ENCODE results near the gene SOX2.

The SOX2 gene

GRCh38 chr3:181689546-181689945 lies 22.2 kb upstream of the SOX2 start:
- Histone ChIP-seq H3K27ac (replicated peaks; ENCODE audit: low read length) (no peak overlapping the region), H2BK15ac (ENCODE audit: low read length) (no peak overlapping the region), H2BK12ac (ENCODE audit: low read length) (no peak overlapping the region), H2AK5ac (ENCODE audit: low read depth, low read length) (no peak overlapping the region), H2AFZ (ENCODE audit: low read length) (no peak overlapping the region), H3K23ac (ENCODE audit: low read depth, low read length, poor library complexity) (no peak overlapping the region), H2BK5ac (ENCODE audit: low read length) (no peak overlapping the region), H4K8ac (ENCODE audit: low read depth, low read length) (no peak overlapping the region), H3K4me1 (ENCODE audit: control insufficient read depth in 2 of 2, insufficient read depth in 1 of 2, low read depth in 1 of 2, low read length in 2 of 2) (peaks cover 6 to 9% of the 10 kb centered on the region in 2 donors), H3K14ac (ENCODE audit: low read length) (no peak overlapping the region), H3K4ac (ENCODE audit: low read length) (no peak overlapping the region), H3K18ac (ENCODE audit: low read length) (no peak overlapping the region), H4K91ac (ENCODE audit: low read depth, low read length, poor library complexity) (no peak overlapping the region), H3K79me1 (ENCODE audit: low read depth, low read length) (no peaks in the 10 kb centered on the region), H3K36me3 (replicated peaks in 1 of 2; ENCODE audit: control insufficient read depth in 2 of 2, insufficient read depth in 2 of 2, low read length in 2 of 2) (no peaks in the 10 kb centered on the region), H3K9me3 (replicated peaks in 1 of 2; ENCODE audit: control insufficient read depth in 2 of 2, insufficient read depth in 1 of 2, low read depth in 1 of 2, low read length in 2 of 2) (no peaks in the 10 kb centered on the region), H3K27me3 (ENCODE audit: control insufficient read depth in 3 of 3, insufficient read depth in 3 of 3, low read depth in 1 of 3, low read length in 3 of 3) (no peaks in the 10 kb centered on the region), H2BK120ac (ENCODE audit: low read depth, low read length) (no peak overlapping the region), H3K4me2 (ENCODE audit: insufficient read depth, low read length, poor library complexity, severe bottlenecking) (no peak overlapping the region), H3K4me3 (ENCODE audit: low read length in 2 of 2) (no peak overlapping the region), H3K9ac (ENCODE audit: low read depth, low read length, poor library complexity) (no peak overlapping the region)
- no CpG with 5 or more reads among the region's 3 CpGs for WGBS, 2 donors (ENCODE audit: extremely low coverage in 2 of 2, insufficient read length in 2 of 2, insufficient replicate concordance in 1 of 2)
- no peak for DNase-seq (ENCODE audit: low spot score)

- H3K9ac ChIP-seq (ENCODE audit: low read depth, low read length, poor library complexity): no peak overlapping the region
- H2BK12ac ChIP-seq (ENCODE audit: low read length): no peak overlapping the region
- H2BK5ac ChIP-seq (ENCODE audit: low read length): no peak overlapping the region
- no peak overlapping the region for H3K18ac ChIP-seq (ENCODE audit: low read length)
- H2AFZ ChIP-seq (ENCODE audit: low read length): no peak overlapping the region
- H3K23ac ChIP-seq (ENCODE audit: low read depth, low read length, poor library complexity): no peak overlapping the region
- no peak for DNase-seq (ENCODE audit: low spot score)
- H2BK120ac ChIP-seq (ENCODE audit: low read depth, low read length): no peak overlapping the region
- H4K91ac ChIP-seq (ENCODE audit: low read depth, low read length, poor library complexity): no peak overlapping the region
- no peak overlapping the region for H3K4ac ChIP-seq (ENCODE audit: low read length)
- no peaks in the 10 kb centered on the region for H3K27me3 ChIP-seq (ENCODE audit: control insufficient read depth in 3 of 3, insufficient read depth in 3 of 3, low read depth in 1 of 3, low read length in 3 of 3)
- H3K79me1 ChIP-seq (ENCODE audit: low read depth, low read length): no peaks in the 10 kb centered on the region
- no peak overlapping the region for H4K8ac ChIP-seq (ENCODE audit: low read depth, low read length)
- peaks cover 6 to 17% of the 10 kb centered on the region in 2 donors for H3K4me1 ChIP-seq (ENCODE audit: control insufficient read depth in 2 of 2, insufficient read depth in 1 of 2, low read depth in 1 of 2, low read length in 2 of 2)
- H3K4me2 ChIP-seq (ENCODE audit: insufficient read depth, low read length, poor library complexity, severe bottlenecking): no peak overlapping the region
- no CpG with 5 or more reads among the region's 2 CpGs for WGBS, 2 donors (ENCODE audit: extremely low coverage in 2 of 2, insufficient read length in 2 of 2, insufficient replicate concordance in 1 of 2)
- no peak overlapping the region for H3K14ac ChIP-seq (ENCODE audit: low read length)
- H3K27ac ChIP-seq (replicated peaks; ENCODE audit: low read length): no peak overlapping the region
- H2BK15ac ChIP-seq (ENCODE audit: low read length): no peak overlapping the region
- H3K9me3 ChIP-seq (replicated peaks in 1 of 2; ENCODE audit: control insufficient read depth in 2 of 2, insufficient read depth in 1 of 2, low read depth in 1 of 2, low read length in 2 of 2): no peaks in the 10 kb centered on the region
- no peaks in the 10 kb centered on the region for H3K36me3 ChIP-seq (replicated peaks in 1 of 2; ENCODE audit: control insufficient read depth in 2 of 2, insufficient read depth in 2 of 2, low read length in 2 of 2)
- H2AK5ac ChIP-seq (ENCODE audit: low read depth, low read length): no peak overlapping the region
- H3K4me3 ChIP-seq (ENCODE audit: low read length in 2 of 2): no peak overlapping the region
Measured at GRCh38 chr3:181690769-181691168, 21.0 kb upstream of the SOX2 start.

DNA sequence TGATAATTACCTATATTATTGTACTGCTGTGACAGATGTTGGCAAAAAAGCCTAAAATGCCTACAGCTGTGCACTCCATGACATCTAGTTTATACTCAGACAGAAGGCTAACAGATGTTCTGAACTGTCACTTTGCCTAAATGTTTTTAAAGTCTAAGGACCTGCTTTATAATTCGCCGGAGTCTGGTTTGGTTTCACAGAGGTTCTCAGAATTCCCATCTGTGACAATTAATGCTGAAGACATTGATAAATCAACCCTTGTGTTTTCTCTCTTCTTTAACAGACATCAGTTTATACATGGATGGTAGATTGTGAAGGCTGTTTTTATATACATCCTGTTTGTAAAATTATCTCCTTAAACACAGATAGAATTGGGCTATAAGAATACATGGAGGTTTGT lies 19.8 kb upstream of the SOX2 start:
- Histone ChIP-seq H3K18ac (ENCODE audit: low read length) (no peak overlapping the region), H2BK12ac (ENCODE audit: low read length) (no peak overlapping the region), H3K79me1 (ENCODE audit: low read depth, low read length) (no peaks in the 10 kb centered on the region), H3K9ac (ENCODE audit: low read depth, low read length, poor library complexity) (no peak overlapping the region), H2BK120ac (ENCODE audit: low read depth, low read length) (no peak overlapping the region), H3K4me2 (ENCODE audit: insufficient read depth, low read length, poor library complexity, severe bottlenecking) (no peak overlapping the region), H3K14ac (ENCODE audit: low read length) (no peak overlapping the region), H3K27me3 (ENCODE audit: control insufficient read depth in 3 of 3, insufficient read depth in 3 of 3, low read depth in 1 of 3, low read length in 3 of 3) (no peaks in the 10 kb centered on the region), H4K8ac (ENCODE audit: low read depth, low read length) (no peak overlapping the region), H3K4ac (ENCODE audit: low read length) (no peak overlapping the region), H3K4me3 (ENCODE audit: low read length in 2 of 2) (no peak overlapping the region), H3K23ac (ENCODE audit: low read depth, low read length, poor library complexity) (no peak overlapping the region), H3K9me3 (replicated peaks in 1 of 2; ENCODE audit: control insufficient read depth in 2 of 2, insufficient read depth in 1 of 2, low read depth in 1 of 2, low read length in 2 of 2) (no peaks in the 10 kb centered on the region), H2AK5ac (ENCODE audit: low read depth, low read length) (no peak overlapping the region), H3K27ac (replicated peaks; ENCODE audit: low read length) (no peak overlapping the region), H3K4me1 (ENCODE audit: control insufficient read depth in 2 of 2, insufficient read depth in 1 of 2, low read depth in 1 of 2, low read length in 2 of 2) (peaks cover 6 to 24% of the 10 kb centered on the region in 2 donors), H4K91ac (ENCODE audit: low read depth, low read length, poor library complexity) (no peak overlapping the region), H2BK5ac (ENCODE audit: low read length) (no peak overlapping the region), H2AFZ (ENCODE audit: low read length) (no peak overlapping the region), H3K36me3 (replicated peaks in 1 of 2; ENCODE audit: control insufficient read depth in 2 of 2, insufficient read depth in 2 of 2, low read length in 2 of 2) (no peaks in the 10 kb centered on the region), H2BK15ac (ENCODE audit: low read length) (no peak overlapping the region)
- WGBS, 2 donors (ENCODE audit: extremely low coverage in 2 of 2, insufficient read length in 2 of 2, insufficient replicate concordance in 1 of 2): no CpG with 5 or more reads among the region's 2 CpGs
- no peak for DNase-seq (ENCODE audit: low spot score)

- Histone ChIP-seq H3K9ac (ENCODE audit: low read depth, low read length, poor library complexity) (no peak overlapping the region), H2BK12ac (ENCODE audit: low read length) (no peak overlapping the region), H4K91ac (ENCODE audit: low read depth, low read length, poor library complexity) (no peak overlapping the region), H3K18ac (ENCODE audit: low read length) (no peak overlapping the region), H3K14ac (ENCODE audit: low read length) (no peak overlapping the region), H2BK5ac (ENCODE audit: low read length) (no peak overlapping the region), H3K4me3 (ENCODE audit: low read length in 2 of 2) (no peak overlapping the region), H3K79me1 (ENCODE audit: low read depth, low read length) (no peaks in the 10 kb centered on the region), H3K27me3 (ENCODE audit: control insufficient read depth in 3 of 3, insufficient read depth in 3 of 3, low read depth in 1 of 3, low read length in 3 of 3) (no peaks in the 10 kb centered on the region), H2BK15ac (ENCODE audit: low read length) (no peak overlapping the region), H3K27ac (replicated peaks; ENCODE audit: low read length) (no peak overlapping the region), H4K8ac (ENCODE audit: low read depth, low read length) (no peak overlapping the region), H2BK120ac (ENCODE audit: low read depth, low read length) (no peak overlapping the region), H3K4me1 (ENCODE audit: control insufficient read depth in 2 of 2, insufficient read depth in 1 of 2, low read depth in 1 of 2, low read length in 2 of 2) (peaks cover 3 to 24% of the 10 kb centered on the region in 2 donors), H3K4ac (ENCODE audit: low read length) (no peak overlapping the region), H3K9me3 (replicated peaks in 1 of 2; ENCODE audit: control insufficient read depth in 2 of 2, insufficient read depth in 1 of 2, low read depth in 1 of 2, low read length in 2 of 2) (no peaks in the 10 kb centered on the region), H3K23ac (ENCODE audit: low read depth, low read length, poor library complexity) (no peak overlapping the region), H3K4me2 (ENCODE audit: insufficient read depth, low read length, poor library complexity, severe bottlenecking) (no peak overlapping the region), H2AFZ (ENCODE audit: low read length) (no peak overlapping the region), H3K36me3 (replicated peaks in 1 of 2; ENCODE audit: control insufficient read depth in 2 of 2, insufficient read depth in 2 of 2, low read length in 2 of 2) (no peaks in the 10 kb centered on the region), H2AK5ac (ENCODE audit: low read depth, low read length) (no peak overlapping the region)
- no peak for DNase-seq (ENCODE audit: low spot score)
- no CpG with 5 or more reads among the region's 2 CpGs for WGBS, 2 donors (ENCODE audit: extremely low coverage in 2 of 2, insufficient read length in 2 of 2, insufficient replicate concordance in 1 of 2)
Measured at GRCh38 chr3:181692311-181693145, 19.2 kb upstream of the SOX2 start.

Data from neuronal stem cell (in vitro differentiated cells).